Esophagus muscularis mucosa (tissue), 4 donors: ENCODE results near the gene ASPSCR1. TPM values are rescaled to one million over a fixed set of nuclear protein-coding genes. Genes with fewer than 3 reads are reported as not detected.

Experiments
- DNase-seq: peaks from one replicate; pipeline ENCODE4 v3.0.0-alpha.2; 2017; ENCODE audit errors: extremely low spot score
- H3K27ac ChIP-seq, 4 donors: fragments of 200-600 bp; sonication (generic); replicated peaks in 1 of 4; 1 replicate in 3 of 4; 2 replicates in 1 of 4; pipeline ENCODE4 v1.5.1; 2016 to 2019; ENCODE audit warnings: mild to moderate bottlenecking in 1 of 4
- H3K27me3 ChIP-seq, 4 donors: fragments of 200-600 bp; sonication (generic); one replicate each; pipeline versions ENCODE4 v1.5.1 to v1.6.0; 2016 to 2019
- H3K36me3 ChIP-seq, 4 donors: fragments of 200-600 bp; sonication (generic); one replicate each; pipeline ENCODE4 v1.5.1; 2016 to 2019
- H3K4me1 ChIP-seq, 4 donors: fragments of 200-600 bp; sonication (generic); one replicate each; pipeline ENCODE4 v1.5.1; 2016 to 2019
- H3K4me3 ChIP-seq, 4 donors: fragments of 200-600 bp; sonication (generic); 1 replicate in 2 of 4; 2 replicates in 2 of 4; pipeline ENCODE4 v1.5.1; 2016 to 2019; ENCODE audit warnings: mild to moderate bottlenecking in 4 of 4, moderate library complexity in 1 of 4
- H3K9me3 ChIP-seq, 4 donors: fragments of 200-600 bp; sonication (generic); 1 replicate in 3 of 4; 2 replicates in 1 of 4; pipeline ENCODE4 v1.5.1; 2016 to 2019
- EP300 ChIP-seq: sonication (generic); formaldehyde crosslinking; IDR thresholded peaks from one replicate; pipeline ENCODE4 v1.6.1; 2017; ENCODE audit warnings: antibody characterized with exemption
- POLR2A ChIP-seq: fragments of 450-650 bp; IDR thresholded peaks from one replicate; pipeline ENCODE4 v1.6.1; 2017; ENCODE audit warnings: antibody characterized with exemption, moderate library complexity, mild to moderate bottlenecking, low read depth
- POLR2AphosphoS5 ChIP-seq, 2 donors: sonication (generic); formaldehyde crosslinking; IDR thresholded peaks; one replicate each; pipeline ENCODE4 v1.6.1; 2017; ENCODE audit warnings: antibody characterized with exemption in 2 of 2
- WGBS: methylation state at CpG from one replicate; pipeline ENCODE4 v1.1.5; 2018; 5-methylcytosine and 5-hydroxymethylcytosine counted together
- intact Hi-C: fragments of 100-400 bp; cut with DNase I; formaldehyde crosslinking; loops from one replicate; pipeline ENCODE4 v1.15.1; 2023
- total RNA-seq, 4 donors: library from RNA; depleted of rRNA; stranded (reverse); fragments of >200 nt; gene quantifications; one replicate each; pipeline versions ENCODE4 v1.1.0 to v1.2.1, GENCODE V29; 2016
- TF ChIP-seq, protein P1 (sequence below), 3 experiments: fragments of 200-600 bp in 2 of 3; fragments of 450-650 bp in 1 of 3; sonication (generic) in 2 of 3; IDR thresholded peaks; one replicate each; pipeline ENCODE4 v1.5.1; 2017 to 2019; ENCODE audit warnings: antibody characterized with exemption in 3 of 3, mild to moderate bottlenecking in 2 of 3, moderate library complexity in 1 of 3

ASPSCR1 gene
- total RNA-seq, 4 donors from 2014 or later, result 15.9 to 18.4 (median 17.3) TPM

DNA sequence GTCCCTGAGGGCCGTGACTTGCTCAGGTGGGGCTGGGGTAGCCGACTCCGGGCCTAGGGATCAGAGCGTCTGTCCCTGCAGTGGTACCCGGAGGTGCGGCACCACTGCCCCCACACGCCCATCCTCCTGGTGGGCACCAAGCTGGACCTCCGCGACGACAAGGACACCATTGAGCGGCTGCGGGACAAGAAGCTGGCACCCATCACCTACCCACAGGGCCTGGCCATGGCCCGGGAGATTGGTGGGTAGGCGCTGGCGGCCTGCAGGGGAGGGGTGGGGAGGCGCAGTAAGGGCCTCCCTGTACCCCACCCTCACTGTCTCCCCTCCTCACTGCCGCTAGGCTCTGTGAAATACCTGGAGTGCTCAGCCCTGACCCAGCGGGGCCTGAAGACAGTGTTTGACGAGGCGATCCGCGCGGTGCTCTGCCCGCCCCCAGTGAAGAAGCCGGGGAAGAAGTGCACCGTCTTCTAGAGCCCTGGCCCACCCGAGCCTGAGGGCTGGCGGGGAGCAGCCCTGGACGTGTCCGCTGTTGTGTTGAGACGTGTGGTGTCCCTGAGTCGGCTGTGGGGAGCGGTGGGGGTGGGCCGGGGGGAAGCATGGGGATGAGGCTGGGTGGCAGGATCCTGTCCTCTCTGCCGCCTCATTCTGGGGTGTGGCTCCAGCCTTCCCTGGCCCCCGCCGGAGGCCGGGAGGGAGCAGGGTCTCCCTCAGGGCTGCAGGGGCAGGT is 56.1 kb downstream of the ASPSCR1 start:
- no peak for DNase-seq
- 93% methylated on average over 30 of the region's 38 CpGs for WGBS
- Histone ChIP-seq H3K4me1 (peaks cover 34 to 51% (median 46%) of the 10 kb centered on the region in 4 donors), H3K27me3 (peaks cover 0 to 18% (median 6%) of the 10 kb centered on the region in 4 donors), H3K4me3 (no peak overlapping the region), H3K9me3 (no peaks in the 10 kb centered on the region), H3K36me3 (peaks cover 0 to 16% (median 4%) of the 10 kb centered on the region in 4 donors), H3K27ac (no peak overlapping the region)
- intact Hi-C loops, result loop anchor here (5.0 kb wide), 1 partner anchor 64 kb away; the partner anchor contains the start of gene FASN
- TF ChIP-seq POLR2A (no peak), POLR2AphosphoS5 (IDR thresholded peaks at IDR 0.05) (no peak), EP300 (no peak)
- TF ChIP-seq, protein P1, sequence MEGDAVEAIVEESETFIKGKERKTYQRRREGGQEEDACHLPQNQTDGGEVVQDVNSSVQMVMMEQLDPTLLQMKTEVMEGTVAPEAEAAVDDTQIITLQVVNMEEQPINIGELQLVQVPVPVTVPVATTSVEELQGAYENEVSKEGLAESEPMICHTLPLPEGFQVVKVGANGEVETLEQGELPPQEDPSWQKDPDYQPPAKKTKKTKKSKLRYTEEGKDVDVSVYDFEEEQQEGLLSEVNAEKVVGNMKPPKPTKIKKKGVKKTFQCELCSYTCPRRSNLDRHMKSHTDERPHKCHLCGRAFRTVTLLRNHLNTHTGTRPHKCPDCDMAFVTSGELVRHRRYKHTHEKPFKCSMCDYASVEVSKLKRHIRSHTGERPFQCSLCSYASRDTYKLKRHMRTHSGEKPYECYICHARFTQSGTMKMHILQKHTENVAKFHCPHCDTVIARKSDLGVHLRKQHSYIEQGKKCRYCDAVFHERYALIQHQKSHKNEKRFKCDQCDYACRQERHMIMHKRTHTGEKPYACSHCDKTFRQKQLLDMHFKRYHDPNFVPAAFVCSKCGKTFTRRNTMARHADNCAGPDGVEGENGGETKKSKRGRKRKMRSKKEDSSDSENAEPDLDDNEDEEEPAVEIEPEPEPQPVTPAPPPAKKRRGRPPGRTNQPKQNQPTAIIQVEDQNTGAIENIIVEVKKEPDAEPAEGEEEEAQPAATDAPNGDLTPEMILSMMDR (IDR thresholded peaks at IDR 0.05), result no peak

DNA sequence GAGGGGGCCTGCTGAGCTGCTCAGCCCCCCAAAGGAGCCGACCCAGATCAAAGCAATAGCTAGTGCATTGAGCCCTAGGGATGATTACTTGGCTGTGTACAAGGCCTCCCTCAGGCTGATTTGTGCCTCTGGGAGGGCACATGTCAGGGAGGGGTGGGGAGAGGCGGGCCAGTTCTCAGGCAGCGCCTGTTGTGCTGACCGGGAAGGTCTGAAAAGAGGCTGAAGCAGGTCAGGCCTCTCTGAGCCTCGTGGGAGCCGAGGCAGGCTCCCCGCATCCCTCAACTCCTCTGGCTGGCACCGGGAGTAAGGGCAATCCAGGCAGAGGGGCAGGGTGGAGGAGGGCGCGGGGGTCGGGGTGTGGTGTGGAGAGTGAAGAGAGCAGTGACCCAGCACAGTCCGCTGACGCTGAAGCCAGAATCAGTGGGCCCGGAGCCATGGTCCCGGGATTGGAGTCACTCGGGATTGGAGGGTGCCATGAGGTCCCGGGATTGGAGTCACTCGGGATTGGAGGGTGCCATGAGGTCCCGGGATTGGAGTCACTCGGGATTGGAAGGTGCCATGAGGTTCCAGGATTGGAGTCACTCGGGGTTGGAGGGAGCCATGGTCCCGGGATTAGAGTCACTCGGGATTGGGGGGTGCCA is 57.1 kb downstream of the ASPSCR1 start:
- TF ChIP-seq, protein P1 (IDR thresholded peaks at IDR 0.05), result no peak
- TF ChIP-seq POLR2A (no peak), POLR2AphosphoS5 (IDR thresholded peaks at IDR 0.05) (no peak), EP300 (no peak)
- Histone ChIP-seq H3K9me3 (no peaks in the 10 kb centered on the region), H3K4me3 (no peak overlapping the region), H3K27me3 (peaks cover 0 to 13% (median 6%) of the 10 kb centered on the region in 4 donors), H3K36me3 (peaks cover 0 to 11% (median 3%) of the 10 kb centered on the region in 4 donors), H3K4me1 (peaks cover 34 to 51% (median 46%) of the 10 kb centered on the region in 4 donors), H3K27ac (no peak overlapping the region)
- intact Hi-C loops, result loop anchor here (5.0 kb wide), 1 partner anchor 63 kb away; the partner anchor contains the start of gene FASN
- DNase-seq, result no peak
- WGBS, result 81% methylated on average over 19 of the region's 23 CpGs

- peaks cover 29 to 43% (median 39%) of the 10 kb centered on the region in 4 donors for H3K4me1 ChIP-seq
- TF ChIP-seq POLR2AphosphoS5 (IDR thresholded peaks at IDR 0.05), result no peak
- TF ChIP-seq, protein P1 (IDR thresholded peaks at IDR 0.05), result no peak
- no peak for TF ChIP-seq POLR2A
- no peak for TF ChIP-seq EP300
- 83% methylated on average over 8 of the region's 8 CpGs for WGBS
- no peak overlapping the region for H3K4me3 ChIP-seq
- no peak overlapping the region for H3K27ac ChIP-seq
- no peaks in the 10 kb centered on the region for H3K9me3 ChIP-seq
- H3K27me3 ChIP-seq, result peaks cover 0 to 13% (median 6%) of the 10 kb centered on the region in 4 donors
- intact Hi-C loops, result no loop called here
- peaks cover 0 to 11% (median 3%) of the 10 kb centered on the region in 4 donors for H3K36me3 ChIP-seq
- DNase-seq, result no peak
Measured at GRCh38 chr17:82035488-82035887, 58.1 kb downstream of the ASPSCR1 start.

DNA sequence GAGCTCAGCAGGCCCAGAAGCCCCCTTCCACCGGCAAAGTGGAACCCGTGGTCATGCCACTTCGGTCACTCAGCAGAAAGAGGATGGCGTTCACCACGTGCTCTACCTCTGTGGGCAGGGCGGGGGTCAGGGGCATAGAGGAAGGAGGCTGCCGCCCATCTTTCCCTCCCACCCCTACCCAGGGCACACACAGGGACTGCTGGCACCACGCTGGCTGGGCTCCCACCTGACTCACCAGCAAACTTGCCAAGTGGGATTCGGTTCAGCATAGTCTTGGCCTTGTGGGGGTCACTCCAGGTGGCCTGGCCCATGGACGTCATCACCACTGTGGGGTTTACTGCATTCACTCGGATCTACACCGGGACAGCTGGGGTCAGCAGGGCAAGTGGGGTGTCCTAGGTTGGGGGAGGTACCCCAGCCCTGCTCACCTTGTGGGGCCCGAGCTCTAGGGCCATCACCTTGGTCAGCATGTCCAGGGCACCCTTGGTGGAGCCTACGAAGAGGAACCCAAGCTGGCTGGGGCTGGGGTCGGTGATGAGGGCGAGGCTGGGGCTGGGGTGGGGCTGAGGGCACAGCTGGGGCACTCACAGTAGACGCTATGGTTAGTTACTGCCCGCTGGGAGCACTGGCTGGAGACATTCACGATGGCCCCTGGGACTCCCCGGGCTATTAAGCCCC is 58.7 kb downstream of the ASPSCR1 start:
- intact Hi-C loops, result no loop called here
- TF ChIP-seq POLR2AphosphoS5 (IDR thresholded peaks at IDR 0.05), result no peak
- no peak for TF ChIP-seq EP300
- TF ChIP-seq, protein P1 (IDR thresholded peaks at IDR 0.05), result no peak
- no peak for TF ChIP-seq POLR2A
- Histone ChIP-seq H3K9me3 (no peaks in the 10 kb centered on the region), H3K36me3 (peaks cover 0 to 11% (median 3%) of the 10 kb centered on the region in 4 donors), H3K4me3 (peak overlapping the region; percentile 65 to 83 (median 66)), H3K4me1 (peaks cover 24 to 37% (median 32%) of the 10 kb centered on the region in 4 donors), H3K27ac (peak overlapping the region; percentile 92 to 98 (median 96)), H3K27me3 (peaks cover 0 to 13% (median 6%) of the 10 kb centered on the region in 4 donors)
- no peak for DNase-seq
- 88% methylated on average over 19 of the region's 20 CpGs for WGBS
